GM19239 (cell line): ENCODE measurements around the gene ACAP2.
"Not testable (repeated sequence)": the region's sequence is repeated elsewhere in the genome, so short reads cannot be mapped to it uniquely, and the experiment has no call there.

Experiments
- DNase-seq: peaks from one replicate; pipeline ENCODE4 v3.0.0; 2011; ENCODE audit warnings: low spot score; ENCODE audit not compliant: insufficient read length
- FAIRE-seq: peaks from 2 replicates; lab custom pipeline; 2011; peaks lifted over from hg19 to GRCh38; lab: Jason Lieb, UNC

ACAP2 gene

GRCh38 chr3:195250473-195251251 lies 192.2 kb downstream of the ACAP2 start:
- DNase-seq (no peak), FAIRE-seq (no peak)

GRCh38 chr3:195249858-195250464 lies 192.9 kb downstream of the ACAP2 start:
- no peak for FAIRE-seq
- DNase-seq = no peak

DNA sequence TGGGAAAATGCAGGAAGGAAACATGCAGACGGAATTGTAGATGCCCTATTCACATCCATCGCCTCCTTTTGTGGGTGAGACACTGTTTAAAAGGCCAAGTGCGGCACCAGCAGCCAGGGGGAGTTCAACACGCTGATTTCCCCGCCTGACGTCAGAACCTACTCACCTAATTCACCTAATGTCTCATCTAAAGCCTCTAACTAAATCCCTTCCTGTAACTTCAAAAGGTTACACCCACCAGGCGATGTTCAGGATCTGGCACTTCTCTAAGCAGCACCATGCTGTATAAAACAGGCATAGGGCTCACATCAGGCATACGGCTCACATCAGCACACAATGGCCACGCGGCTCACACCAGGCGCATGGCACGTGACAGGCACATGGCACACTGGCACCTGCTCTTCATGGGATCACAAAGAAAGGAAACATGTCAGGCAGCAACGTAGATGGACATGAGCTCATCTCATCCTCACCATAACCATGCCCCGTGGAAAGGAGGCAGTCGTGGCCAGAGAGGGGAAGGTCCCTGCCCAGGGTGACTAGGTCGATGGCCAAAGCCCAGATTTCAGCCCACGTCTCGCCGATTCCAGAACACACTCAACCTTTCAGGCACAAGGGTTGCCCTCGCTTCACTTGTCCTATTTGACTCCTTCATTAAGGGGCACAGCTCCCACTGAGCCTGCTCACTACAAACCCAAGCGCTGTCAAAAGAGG lies 193.6 kb downstream of the ACAP2 start:
- DNase-seq (no peak), FAIRE-seq (no peak)

DNA sequence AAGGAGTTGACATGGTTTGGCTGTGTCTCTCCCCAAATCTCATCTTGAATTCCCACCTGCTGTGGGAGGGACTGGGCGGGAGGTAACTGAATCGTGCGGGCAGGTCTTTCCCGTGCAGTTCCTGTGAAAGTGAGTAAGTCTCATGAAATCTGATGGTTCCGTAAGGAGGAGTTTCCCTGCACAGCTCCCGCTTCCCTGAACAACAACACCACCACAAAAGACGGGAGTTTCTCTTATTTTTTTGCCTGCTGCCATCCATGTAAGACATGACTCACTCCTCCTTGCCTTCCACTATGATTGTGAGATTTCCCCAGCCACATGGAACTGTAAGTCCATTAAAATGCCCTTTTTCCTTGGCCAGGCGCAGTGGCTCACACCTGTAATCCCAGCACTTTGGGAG lies 194.5 kb downstream of the ACAP2 start:
- no peak for FAIRE-seq
- DNase-seq = no peak

GRCh38 chr3:195247863-195248189 lies 195.0 kb downstream of the ACAP2 start:
- FAIRE-seq = no peak
- DNase-seq = no peak

DNA sequence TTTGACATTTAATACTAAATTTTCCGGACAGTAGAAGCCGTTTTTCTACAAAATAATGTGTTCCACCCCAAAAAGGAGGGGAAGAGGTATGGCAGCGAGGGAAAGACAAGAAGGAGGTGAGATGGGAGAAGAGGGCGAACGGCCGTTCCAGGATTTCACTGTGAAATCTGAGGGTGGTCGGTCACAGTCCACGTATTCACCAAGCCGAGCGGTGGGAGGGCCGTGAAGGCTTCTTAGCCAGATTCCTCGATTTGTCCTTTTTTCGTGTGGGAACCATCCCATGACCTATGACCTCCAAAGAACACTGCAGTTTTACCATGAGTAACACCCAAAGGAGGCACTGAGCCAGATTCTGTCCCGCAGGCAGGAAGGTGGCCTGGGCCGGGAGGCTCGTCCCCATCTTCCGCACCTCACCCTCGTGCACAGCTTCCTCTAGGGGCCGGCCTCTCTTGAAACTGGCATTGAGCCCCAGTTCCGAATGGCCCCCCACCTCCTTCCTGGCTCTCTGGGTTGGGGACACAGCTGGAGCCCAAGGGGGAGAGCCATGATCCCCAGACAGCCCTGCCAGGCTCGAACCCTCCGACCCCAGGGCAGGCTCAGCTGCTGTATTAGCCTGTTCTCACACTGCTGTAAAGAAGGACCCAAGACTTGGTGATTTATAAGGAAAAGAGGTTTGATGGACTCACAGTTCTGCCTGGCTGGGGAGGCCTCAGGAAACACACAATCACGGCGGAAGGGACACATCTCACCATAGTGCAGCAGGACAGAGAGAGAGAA lies 195.5 kb downstream of the ACAP2 start:
- DNase-seq (no peak), FAIRE-seq (no peak)

GRCh38 chr3:195246581-195246995 lies 196.2 kb downstream of the ACAP2 start:
- no peak for DNase-seq
- no peak for FAIRE-seq

DNA sequence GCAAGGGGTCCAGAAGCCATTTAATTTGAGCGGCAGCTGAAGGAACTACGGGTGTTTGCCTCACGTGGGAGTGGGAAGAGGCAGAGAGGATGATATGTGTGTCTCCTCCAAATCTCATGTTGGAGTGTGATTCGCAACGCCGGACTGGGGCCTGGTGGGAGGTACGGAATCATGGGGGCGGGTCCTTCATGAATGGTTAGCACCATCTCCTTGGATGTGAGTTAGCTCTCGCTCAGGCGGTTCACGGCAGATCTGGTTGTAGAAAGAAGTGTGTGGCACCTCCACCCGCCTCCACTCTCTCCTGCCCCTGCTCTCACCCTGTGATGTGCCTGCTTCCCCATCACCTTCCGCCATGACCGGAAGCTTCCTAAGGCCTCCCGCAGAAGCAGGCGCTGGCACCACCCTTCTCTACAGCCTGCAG lies 197.3 kb downstream of the ACAP2 start:
- FAIRE-seq (no peak), DNase-seq (no peak)

GRCh38 chr3:195241592-195242355 lies 201.0 kb downstream of the ACAP2 start:
- FAIRE-seq = no peak
- DNase-seq = no peak

DNA sequence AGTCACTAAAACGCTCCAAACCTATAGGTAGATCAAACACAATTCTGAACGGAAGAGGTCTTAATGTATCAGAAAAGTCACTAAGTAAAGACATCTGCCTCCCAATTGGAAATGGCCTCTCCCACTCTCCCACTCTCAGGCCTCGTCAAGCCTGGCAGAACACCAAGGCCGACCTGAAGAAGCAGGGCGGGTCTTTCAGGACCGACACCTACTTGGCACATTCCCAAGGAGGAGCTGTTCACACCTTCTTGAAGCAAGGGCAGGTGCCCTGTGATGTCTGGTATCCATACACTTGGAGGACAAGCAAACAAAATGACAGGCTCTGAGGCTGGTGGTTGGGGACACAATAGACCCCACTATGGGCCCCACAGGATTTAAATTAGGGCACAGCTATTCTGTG lies 201.9 kb downstream of the ACAP2 start:
- no peak for DNase-seq
- no peak for FAIRE-seq

GRCh38 chr3:195240171-195240701 lies 202.6 kb downstream of the ACAP2 start:
- no peak for FAIRE-seq
- DNase-seq = no peak

GRCh38 chr3:195239121-195239520 lies 203.7 kb downstream of the ACAP2 start:
- DNase-seq = no peak
- no peak for FAIRE-seq

DNA sequence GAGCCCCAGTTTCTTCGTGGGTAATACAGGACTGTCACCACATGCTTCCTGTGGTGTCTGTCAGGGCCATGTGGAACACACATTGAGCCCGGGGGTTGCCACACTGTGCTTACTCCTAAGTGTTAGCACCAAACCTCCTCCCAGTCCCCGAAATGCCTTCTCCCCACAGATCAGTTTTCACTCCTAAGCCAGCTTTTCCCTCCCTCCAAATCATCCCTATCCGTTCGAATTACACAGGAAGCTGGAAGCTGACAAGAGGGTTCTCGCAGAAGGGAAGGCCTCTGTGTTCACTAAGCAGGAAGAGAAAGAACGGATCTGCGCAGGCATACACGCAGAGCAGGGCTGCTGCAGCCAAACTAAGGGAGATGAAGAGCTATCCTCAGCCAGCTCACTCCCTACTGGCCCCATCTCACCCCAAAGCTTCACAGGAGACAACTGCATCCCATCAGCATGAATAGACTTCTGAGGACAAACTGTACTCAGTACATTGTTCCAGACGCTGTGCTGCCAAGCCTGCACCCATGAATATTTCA lies 204.2 kb downstream of the ACAP2 start:
- DNase-seq (no peak), FAIRE-seq (no peak)

GRCh38 chr3:195238081-195238571 lies 204.7 kb downstream of the ACAP2 start:
- FAIRE-seq = no peak
- DNase-seq = no peak

DNA sequence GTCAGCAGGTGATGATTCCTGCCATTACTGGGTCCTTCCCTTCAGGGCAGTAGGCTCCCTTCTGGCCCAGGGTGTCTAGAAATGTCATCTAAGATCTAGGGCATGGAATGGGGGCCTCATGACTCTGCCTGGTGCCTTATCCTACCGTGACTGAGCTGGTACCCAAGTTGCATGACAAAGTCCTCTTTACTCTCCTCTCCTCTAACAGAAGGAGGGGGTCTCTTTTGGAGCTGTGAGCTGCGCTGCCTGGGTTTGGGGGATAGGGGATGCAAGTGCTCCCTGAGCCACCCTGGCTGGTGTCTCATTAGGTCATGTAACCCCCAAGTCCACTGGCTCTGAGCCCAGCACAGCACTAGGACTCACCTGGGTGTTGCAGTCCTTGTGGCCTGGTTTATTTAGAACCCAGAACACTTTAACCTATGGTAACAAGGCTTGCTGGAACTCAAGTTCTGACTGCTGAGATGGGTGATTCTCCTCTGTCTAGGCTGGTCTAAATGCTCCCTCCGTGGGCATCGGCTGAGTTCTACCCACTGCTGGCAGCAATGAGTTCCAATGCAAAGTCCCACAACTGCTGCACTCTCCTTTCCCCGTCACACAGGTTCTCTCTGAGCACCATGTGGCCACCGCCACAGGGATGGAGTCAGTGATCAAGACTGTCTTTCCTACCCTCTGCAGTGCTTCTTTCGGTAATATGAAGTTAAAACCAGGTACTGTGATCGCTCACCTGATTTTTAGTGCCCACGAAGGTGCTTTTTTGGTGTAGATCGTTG lies 205.8 kb downstream of the ACAP2 start:
- DNase-seq = no peak

DNA sequence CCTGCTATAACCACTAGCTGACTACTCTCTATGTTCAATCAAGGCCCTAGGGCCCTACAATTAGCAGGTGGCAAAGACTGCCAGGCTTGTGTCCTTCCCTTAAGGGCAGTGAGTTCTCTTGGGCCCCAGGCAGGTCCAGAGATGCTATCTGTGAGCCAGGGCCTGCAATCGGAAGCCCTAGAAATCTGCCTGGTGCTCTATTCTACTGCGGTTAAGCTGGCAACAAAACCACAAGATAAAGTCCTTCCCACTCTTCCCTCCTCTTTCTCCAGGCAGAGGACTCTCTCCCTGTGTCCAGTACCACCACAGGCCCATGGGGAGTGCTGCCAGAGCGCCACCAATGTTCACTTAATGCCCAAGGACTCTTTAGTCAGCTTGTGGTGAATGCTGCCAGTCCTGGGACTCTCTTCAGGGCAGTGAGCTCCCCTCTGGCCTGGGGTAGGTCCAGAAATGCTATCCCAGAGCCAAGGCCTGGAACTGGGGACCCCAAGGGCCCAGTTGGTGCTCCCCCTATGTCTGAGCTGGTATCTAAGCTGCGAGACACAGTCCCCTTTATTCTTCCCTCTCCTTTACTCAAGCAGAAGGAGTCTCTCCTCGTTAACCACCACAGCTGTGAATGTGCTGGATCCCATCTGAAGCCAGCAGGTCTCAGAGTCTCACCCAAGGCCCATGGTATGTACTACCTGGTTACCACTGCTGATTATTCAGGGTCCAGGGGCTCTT lies 206.6 kb downstream of the ACAP2 start:
- FAIRE-seq = no peak

More for the DNA sequence above, 205.8 kb downstream of the ACAP2 start:
- no peak for FAIRE-seq

GRCh38 chr3:195230244-195230643 lies 212.6 kb downstream of the ACAP2 start:
- FAIRE-seq (no peak), DNase-seq (no peak)

More for the DNA sequence above, 206.6 kb downstream of the ACAP2 start:
- DNase-seq = no peak

DNA sequence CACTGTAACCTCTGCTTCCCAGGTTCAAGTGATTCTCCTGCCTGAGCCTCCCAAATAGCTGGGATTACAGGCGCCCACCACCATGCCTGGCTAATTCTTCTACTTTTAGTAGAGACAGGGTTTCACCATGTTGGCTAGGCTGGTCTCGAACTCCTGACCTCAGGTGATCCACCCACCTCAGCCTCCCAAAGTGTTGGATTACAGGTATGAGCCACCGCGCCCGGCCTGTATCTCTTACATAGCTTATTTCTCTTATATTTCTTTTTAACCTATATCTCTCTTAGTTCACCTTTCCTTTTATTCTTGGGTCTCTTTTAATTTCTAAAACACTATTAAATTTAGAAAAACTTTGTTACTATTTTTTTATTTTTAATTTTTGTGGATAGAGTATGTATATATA lies 213.9 kb downstream of the ACAP2 start:
- not testable (repeated sequence) for FAIRE-seq, DNase-seq
